GM19351 (cell line): ENCODE measurements around the gene KEL.

Experiments
- ATAC-seq: cut with Tn5 transposase; IDR thresholded peaks from one replicate; pipeline ENCODE4 v1.9.1; 2021; ENCODE audit warnings: mild to moderate bottlenecking, moderate library complexity; ENCODE audit not compliant: unreplicated experiment

Gene KEL

GRCh38 chr7:142961595-142961972, 579 bp downstream of the KEL start:
- no peak for ATAC-seq

GRCh38 chr7:142960955-142961512, 1.1 kb downstream of the KEL start:
- ATAC-seq, result no peak

- ATAC-seq, result no peak
Observed at GRCh38 chr7:142959202-142959601, 3.0 kb downstream of the KEL start.

DNA sequence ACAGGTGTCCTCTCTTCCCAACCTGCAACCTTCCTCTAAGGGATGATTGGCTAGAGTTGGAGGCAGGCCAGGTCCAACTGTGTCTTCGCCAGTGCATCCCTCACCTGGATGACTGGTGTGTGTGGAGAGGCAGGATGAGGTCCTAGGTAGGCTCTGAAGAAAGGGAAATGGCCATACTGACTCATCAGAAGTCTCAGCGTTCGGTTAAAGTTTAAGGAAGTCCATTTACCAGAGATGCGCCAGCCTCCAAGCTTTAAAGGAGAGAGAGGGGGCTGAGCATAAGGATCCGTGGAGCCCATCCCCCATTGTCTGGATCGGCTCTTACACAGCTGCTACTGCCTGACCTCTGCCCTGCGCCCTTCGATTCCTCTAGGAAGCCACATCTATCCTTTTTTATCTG, 4.4 kb downstream of the KEL start:
- no peak for ATAC-seq

DNA sequence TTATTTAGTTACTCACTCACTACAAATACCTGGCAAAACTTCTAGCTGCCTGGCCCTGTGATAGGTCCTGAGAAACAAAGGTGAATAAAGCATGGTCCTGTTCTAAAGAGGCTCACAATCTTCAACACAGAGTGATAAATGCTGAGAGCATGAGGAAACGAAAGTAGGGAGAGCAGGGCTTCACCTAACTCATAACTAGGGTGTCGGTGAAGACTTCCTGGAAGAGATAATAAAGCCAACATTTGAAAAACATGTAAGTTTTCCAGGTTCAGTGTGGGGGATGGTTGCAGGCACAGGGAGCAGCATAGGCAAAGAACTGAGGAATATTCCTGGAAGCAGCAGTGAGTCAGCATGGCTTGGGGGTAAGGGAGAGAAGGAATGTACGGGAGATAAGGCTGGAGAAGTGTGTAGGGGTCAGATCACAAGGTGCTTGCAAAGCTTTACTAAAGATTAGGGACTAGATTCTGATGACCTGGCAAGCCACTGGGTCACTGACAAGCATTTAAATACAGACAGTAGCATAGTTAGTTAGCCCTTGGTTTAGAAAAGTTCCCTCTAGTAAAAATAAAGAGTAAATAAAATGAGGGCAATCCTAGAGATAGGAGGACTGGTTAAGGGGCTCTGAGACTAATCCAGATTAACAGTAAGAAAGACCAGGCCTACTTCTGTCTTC, 5.1 kb downstream of the KEL start:
- ATAC-seq, result no peak

- peak; percentile 62 for ATAC-seq
Observed at GRCh38 chr7:142954680-142955268, 7.4 kb downstream of the KEL start.

GRCh38 chr7:142950235-142950634, 11.9 kb downstream of the KEL start:
- no peak for ATAC-seq

DNA sequence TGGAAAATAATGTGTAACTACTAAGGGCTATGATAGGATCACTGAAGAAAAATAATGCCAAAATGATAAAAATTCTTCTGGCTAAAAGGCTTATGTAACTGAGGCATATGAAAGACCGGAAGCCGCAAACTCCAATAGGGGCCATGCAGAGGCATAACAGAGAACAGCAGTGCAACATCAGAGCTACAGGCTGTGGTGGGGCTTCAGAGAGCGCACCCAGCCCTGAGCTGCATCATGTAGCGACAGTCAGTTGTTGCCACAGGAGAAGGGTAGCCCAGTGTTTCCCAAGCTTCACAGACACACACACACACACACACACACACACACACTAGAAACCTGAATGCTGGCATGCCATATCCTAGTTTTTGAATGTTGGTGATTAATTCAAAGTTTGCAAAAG, 13.6 kb downstream of the KEL start:
- ATAC-seq, result no peak

DNA sequence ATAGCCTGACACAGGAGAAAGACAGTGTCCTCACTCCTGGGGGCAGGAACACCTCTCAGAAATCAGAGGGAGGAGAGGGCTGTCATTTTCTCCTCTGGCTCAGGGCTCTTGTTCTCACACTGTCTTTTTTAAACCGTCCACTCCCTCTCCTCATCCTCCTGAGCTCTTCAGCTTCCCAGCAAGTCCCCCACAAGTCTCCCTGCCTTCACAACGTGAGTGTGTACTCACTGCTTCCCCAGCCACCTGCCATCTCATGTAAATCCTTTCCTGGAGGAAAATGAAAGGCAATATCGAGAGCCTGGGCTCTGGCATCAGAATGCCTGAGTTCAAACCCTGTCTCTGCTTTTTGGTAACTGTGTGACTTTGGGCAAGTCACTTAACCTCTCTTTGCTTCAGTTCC, 17.2 kb downstream of the KEL start:
- no peak for ATAC-seq

DNA sequence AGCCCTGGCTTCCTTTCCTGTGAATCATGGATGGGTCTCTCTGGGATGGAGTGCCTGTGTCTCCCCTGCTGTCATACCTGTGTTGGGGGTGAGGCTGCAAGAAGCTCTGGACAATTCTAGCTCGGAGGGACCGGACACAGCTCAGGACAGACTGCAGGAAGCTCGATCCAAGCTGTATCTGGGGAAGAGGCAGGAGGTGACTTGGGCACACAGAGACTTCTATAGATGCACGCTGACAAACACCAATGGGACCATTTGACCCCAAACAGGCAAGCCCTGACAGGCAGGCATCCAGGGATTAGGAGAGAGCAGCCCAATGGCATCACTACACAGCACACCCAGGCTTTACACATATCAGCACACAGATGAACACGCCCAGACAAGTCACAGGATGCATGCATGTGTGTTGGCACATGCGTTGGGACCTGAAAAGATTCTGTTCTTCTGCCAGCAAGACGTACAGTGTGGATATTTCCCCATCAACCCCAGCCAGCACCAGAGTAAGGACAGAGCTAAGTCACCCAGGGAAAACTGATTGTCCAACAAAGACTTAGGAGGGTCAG, 18.4 kb downstream of the KEL start:
- ATAC-seq, result no peak

DNA sequence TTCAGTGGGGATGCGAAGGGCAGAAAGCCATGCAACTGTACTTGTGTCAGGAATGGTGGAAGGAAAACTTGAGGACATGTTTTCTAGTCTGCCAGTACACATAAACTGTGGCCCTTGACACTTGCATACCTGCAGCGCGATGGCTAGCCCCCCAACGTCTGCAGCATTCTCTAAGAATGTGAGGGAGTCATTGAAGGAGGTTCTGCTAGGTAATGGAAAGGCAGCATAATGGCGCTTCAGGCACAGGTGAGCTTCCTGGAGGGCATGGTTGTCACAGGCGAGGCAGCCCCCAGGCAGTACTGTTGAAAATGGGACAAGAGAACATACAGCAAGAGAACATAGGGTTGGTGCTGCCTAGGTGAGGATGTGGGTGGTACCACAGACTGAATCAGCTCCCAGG, 19.4 kb downstream of the KEL start:
- ATAC-seq, result no peak

DNA sequence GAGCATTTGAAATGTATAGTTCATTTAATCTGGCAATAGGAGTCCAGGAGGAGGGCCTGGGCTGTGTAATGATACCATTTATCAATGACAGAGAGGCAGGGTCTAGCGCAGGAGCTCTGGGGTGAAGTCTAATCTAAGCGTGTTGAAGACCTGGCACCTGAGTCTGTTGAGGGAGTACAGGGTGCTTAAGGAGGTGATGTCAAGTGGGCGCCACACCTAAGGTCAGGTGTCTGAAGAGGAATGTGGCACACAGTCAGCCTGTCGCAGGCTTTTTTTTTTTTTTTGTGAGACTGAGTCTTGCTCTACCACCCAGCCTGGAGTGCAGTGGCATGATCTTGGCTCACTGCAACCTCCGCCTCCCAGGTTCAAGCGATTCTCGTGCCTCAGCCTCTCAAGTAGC, 20.6 kb downstream of the KEL start:
- ATAC-seq, result no peak

DNA sequence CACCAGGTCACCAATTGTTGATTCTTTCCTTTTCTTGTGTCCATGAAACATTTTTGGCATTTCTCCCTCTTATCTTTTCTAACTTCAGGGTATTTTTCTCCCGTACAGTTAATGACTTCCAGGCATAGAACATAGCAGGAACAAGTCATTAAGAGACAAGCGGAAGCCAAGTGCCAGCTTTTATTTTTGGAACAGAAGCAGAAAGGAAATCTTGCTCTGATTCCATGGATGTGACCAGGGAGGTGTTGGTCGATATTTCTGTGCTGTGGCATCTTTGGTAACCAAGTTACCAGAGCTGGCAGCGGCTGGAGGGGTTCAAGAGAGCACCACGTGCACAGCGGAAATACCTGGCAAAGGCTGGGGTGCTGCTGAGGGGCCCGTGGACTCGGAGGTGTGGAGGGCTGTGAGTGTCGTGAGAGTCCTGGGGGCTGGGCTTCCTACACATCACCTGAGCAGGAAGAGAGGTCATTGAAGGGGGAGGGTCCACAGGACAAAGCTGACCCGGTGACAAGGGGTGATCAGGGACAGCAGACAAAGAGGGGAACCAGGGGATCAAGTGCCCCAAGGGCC, 21.1 kb downstream of the KEL start:
- ATAC-seq, result no peak

GRCh38 chr7:142939226-142939910, 22.8 kb downstream of the KEL start, which contains the start of gene LLCFC1:
LLCFC1 (plus strand) TSS chr7:142939484; CDS start chr7:142939622, 138 bp downstream.
- no peak for ATAC-seq

GRCh38 chr7:142938611-142939010, 23.6 kb downstream of the KEL start:
- no peak for ATAC-seq

- no peak for ATAC-seq
Observed at GRCh38 chr7:142935941-142936565, 26.1 kb downstream of the KEL start.

DNA sequence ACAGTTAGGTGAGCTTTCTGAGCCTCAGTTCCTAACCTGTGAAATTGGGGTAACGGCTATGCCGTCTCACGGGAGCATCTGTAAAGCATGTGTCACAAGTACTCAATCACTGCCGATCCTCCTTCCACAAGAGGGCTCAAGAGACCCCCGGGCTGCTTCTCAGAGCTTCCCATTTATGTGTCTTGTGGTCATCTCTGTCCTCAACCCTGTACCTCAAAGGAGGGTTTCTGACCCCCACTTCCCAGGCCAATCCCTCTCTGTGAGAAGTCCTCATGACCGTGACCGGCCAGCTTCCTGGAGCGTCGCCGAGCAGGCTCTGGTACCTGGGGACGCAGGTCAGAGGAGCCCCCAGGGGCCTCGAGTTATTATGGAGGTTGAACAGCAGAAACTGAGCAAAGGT, 28.1 kb downstream of the KEL start:
- ATAC-seq, result no peak

- no peak for ATAC-seq
Observed at GRCh38 chr7:142933624-142934023, 28.5 kb downstream of the KEL start, which contains the start of gene TRPV5. TRPV5 (minus strand) TSS chr7:142933746; CDS start chr7:142933459, 287 bp downstream.

DNA sequence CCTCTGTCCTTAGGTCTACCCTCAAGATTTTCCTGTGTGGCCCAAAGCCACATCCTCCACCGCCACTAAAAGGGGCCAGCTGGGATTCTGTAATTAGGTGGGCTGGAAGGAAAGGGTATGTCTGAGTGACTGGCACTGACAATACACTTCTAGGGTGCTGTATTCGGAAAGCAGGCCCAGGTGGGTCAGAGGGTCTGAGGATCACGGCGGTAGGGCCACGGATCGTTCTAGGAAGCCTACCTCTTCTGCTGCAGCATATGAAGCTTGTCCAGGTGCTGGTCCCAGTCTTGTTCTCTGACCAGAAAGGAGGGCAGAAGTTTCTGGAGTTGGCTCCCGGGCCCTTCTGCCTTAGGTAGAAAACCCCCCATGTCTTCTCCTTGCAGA, 29.1 kb downstream of the KEL start:
- ATAC-seq, result no peak

- no peak for ATAC-seq
Observed at GRCh38 chr7:142932386-142933091, 29.6 kb downstream of the KEL start.
